ENCODE measurements around the gene TMEM229A.
"Not testable (repeated sequence)": the region's sequence is repeated elsewhere in the genome, so short reads cannot be mapped to it uniquely, and the experiment has no call there.

GRCh38 chr7:124024329-124024728 is 8.5 kb downstream of the TMEM229A start:
- TF ChIP-seq POLR2A, CTCF (IDR thresholded peaks at IDR 0.05): not testable (repeated sequence)

All from thyroid gland (tissue), 4 donors.